H1 (cell line): ENCODE data around the gene ANKRD61. TPM values are rescaled to one million over a fixed set of nuclear protein-coding genes. Genes with fewer than 3 reads are reported as not detected.

Experiments used
- CTCF ChIA-PET: fragments of 300-600 bp; sonication (Branson Sonifier 250); formaldehyde crosslinking; loops from one replicate; lab custom pipeline; 2021; ENCODE audit not compliant: partially characterized antibody; lab: Charles Lee
- POLR2A ChIA-PET: fragments of 300-600 bp; sonication (Branson Sonifier 250); formaldehyde crosslinking; loops from one replicate; lab custom pipeline; 2021; ENCODE audit warnings: inconsistent platforms; ENCODE audit not compliant: partially characterized antibody; lab: Charles Lee
- DNase-seq, 2 experiments: peaks; one replicate each; pipeline versions ENCODE4 v3.0.0 to v3.0.0-alpha.2; 2010 to 2022; ENCODE audit warnings: low spot score in 2 of 2, low read depth in 1 of 2, mixed read lengths in 1 of 2
- FAIRE-seq: peaks from 2 replicates; lab custom pipeline; 2011; peaks lifted over from hg19 to GRCh38; lab: Jason Lieb, UNC
- H2AFZ ChIP-seq: 2 replicates; pipeline ENCODE4 v1.8.1; 2012; ENCODE audit warnings: low read length, inconsistent platforms
- H2AK5ac ChIP-seq: 2 replicates; pipeline ENCODE4 v1.6.1; 2013; ENCODE audit warnings: low read depth, low read length
- H2BK120ac ChIP-seq: replicated peaks from 2 replicates; pipeline ENCODE3; 2013; ENCODE audit warnings: low read depth, low read length, inconsistent platforms
- H2BK12ac ChIP-seq: 2 replicates; pipeline ENCODE4 v1.6.1; 2013; ENCODE audit warnings: low read depth, low read length
- H2BK15ac ChIP-seq: 2 replicates; pipeline ENCODE4 v1.6.1; 2013; ENCODE audit warnings: low read length
- H2BK20ac ChIP-seq: 2 replicates; pipeline ENCODE4 v1.6.1; 2013; ENCODE audit warnings: low read length
- H2BK5ac ChIP-seq: 2 replicates; pipeline ENCODE4 v1.6.1; 2013; ENCODE audit warnings: low read depth, low read length
- H3K14ac ChIP-seq: 2 replicates; pipeline ENCODE4 v1.6.1; 2013; ENCODE audit warnings: inconsistent platforms; ENCODE audit not compliant: insufficient read length
- H3K18ac ChIP-seq: 2 replicates; pipeline ENCODE4 v1.6.1; 2013; ENCODE audit warnings: low read length; ENCODE audit errors: extremely low read depth
- H3K23ac ChIP-seq: 2 replicates; pipeline ENCODE4 v1.6.1; 2013; ENCODE audit warnings: inconsistent platforms; ENCODE audit not compliant: insufficient read length
- H3K23me2 ChIP-seq: 2 replicates; pipeline ENCODE4 v1.6.1; 2013; ENCODE audit warnings: low read depth, low read length
- H3K27ac ChIP-seq: 2 replicates; pipeline ENCODE4 v1.6.1; 2011; ENCODE audit warnings: low read depth, low read length, inconsistent platforms
- H3K27me3 ChIP-seq, 4 experiments: replicated peaks in 1 of 4; 1 replicate in 1 of 4; 2 replicates in 3 of 4; pipeline versions ENCODE4 v1.6.1 to v1.8.1; 2011 to 2013; ENCODE audit warnings: low read length in 3 of 4, mild to moderate bottlenecking in 3 of 4, inconsistent platforms in 2 of 4, mixed read lengths in 2 of 4, moderate library complexity in 1 of 4; ENCODE audit not compliant: control insufficient read depth in 3 of 4, insufficient read depth in 3 of 4; ENCODE audit errors: extremely low read depth in 1 of 4
- H3K36me3 ChIP-seq, 4 experiments: 2 replicates each; pipeline versions ENCODE4 v1.6.1 to v1.8.1; 2011 to 2013; ENCODE audit warnings: mild to moderate bottlenecking in 4 of 4, low read length in 3 of 4, moderate library complexity in 2 of 4, control low read depth in 1 of 4, inconsistent platforms in 1 of 4; ENCODE audit not compliant: insufficient read depth in 4 of 4, control insufficient read depth in 2 of 4
- H3K4ac ChIP-seq: replicated peaks from 2 replicates; pipeline ENCODE3; 2013; ENCODE audit warnings: low read length, low read depth, mixed read lengths, inconsistent platforms; ENCODE audit not compliant: insufficient read length
- H3K4me1 ChIP-seq, 4 experiments: replicated peaks in 1 of 4; 1 replicate in 1 of 4; 2 replicates in 3 of 4; pipeline versions ENCODE4 v1.6.1 to v1.8.1; 2011 to 2013; ENCODE audit warnings: low read length in 3 of 4, inconsistent platforms in 2 of 4, mixed read lengths in 1 of 4; ENCODE audit not compliant: insufficient read depth in 4 of 4, control insufficient read depth in 3 of 4
- H3K4me2 ChIP-seq, 2 experiments: 2 replicates each; pipeline versions ENCODE4 v1.6.1 to v1.8.1; 2011 to 2013; ENCODE audit warnings: low read depth in 2 of 2, low read length in 2 of 2, control low read depth in 1 of 2, inconsistent platforms in 1 of 2, mild to moderate bottlenecking in 1 of 2; ENCODE audit not compliant: insufficient read depth in 1 of 2
- H3K4me3 ChIP-seq, 4 experiments: fragments of 200-600, 300-600 bp in 1 of 4; sonication (generic), shearing (Covaris generic), sonication (Bioruptor Twin) in 1 of 4; 2 replicates each; pipeline versions ENCODE4 v1.5.1 to v1.8.1; 2011 to 2016; ENCODE audit warnings: low read length in 4 of 4, low read depth in 3 of 4, control low read depth in 2 of 4, inconsistent platforms in 2 of 4, mild to moderate bottlenecking in 2 of 4, mixed read lengths in 1 of 4, moderate library complexity in 1 of 4; ENCODE audit not compliant: insufficient read depth in 2 of 4; ENCODE audit errors: extremely low read depth in 1 of 4
- H3K56ac ChIP-seq: replicated peaks from 2 replicates; pipeline ENCODE3; 2013; ENCODE audit warnings: low read depth, mild to moderate bottlenecking, mixed read lengths, low read length, inconsistent platforms; ENCODE audit not compliant: insufficient read length
- H3K79me1 ChIP-seq: 2 replicates; pipeline ENCODE4 v1.6.1; 2013; ENCODE audit warnings: low read depth, low read length, control low read depth
- H3K79me2 ChIP-seq, 2 experiments: 2 replicates each; pipeline versions ENCODE4 v1.6.1 to v1.8.1; 2012 to 2013; ENCODE audit warnings: low read length in 2 of 2, mild to moderate bottlenecking in 2 of 2, inconsistent platforms in 1 of 2; ENCODE audit not compliant: insufficient read depth in 2 of 2, control insufficient read depth in 1 of 2
- H3K9ac ChIP-seq, 4 experiments: replicated peaks in 1 of 4; 1 replicate in 1 of 4; 2 replicates in 3 of 4; pipeline versions ENCODE4 v1.6.1 to v1.8.1; 2011 to 2013; ENCODE audit warnings: low read depth in 3 of 4, low read length in 3 of 4, control low read depth in 2 of 4, mild to moderate bottlenecking in 2 of 4, moderate library complexity in 2 of 4, inconsistent platforms in 1 of 4; ENCODE audit errors: extremely low read depth in 1 of 4
- H3K9me3 ChIP-seq, 2 experiments: 2 replicates each; pipeline versions ENCODE4 v1.6.1 to v1.8.1; 2012 to 2013; ENCODE audit warnings: mild to moderate bottlenecking in 2 of 2, moderate library complexity in 2 of 2, control low read depth in 1 of 2, inconsistent platforms in 1 of 2, low read depth in 1 of 2, low read length in 1 of 2, mixed read lengths in 1 of 2; ENCODE audit not compliant: insufficient read depth in 2 of 2
- H4K20me1 ChIP-seq, 2 experiments: replicated peaks in 1 of 2; 2 replicates each; pipeline versions ENCODE3 to v1.8.1; 2011 to 2013; ENCODE audit warnings: inconsistent platforms in 2 of 2, low read length in 2 of 2, mild to moderate bottlenecking in 1 of 2; ENCODE audit not compliant: insufficient read depth in 2 of 2, control insufficient read depth in 1 of 2
- H4K5ac ChIP-seq: 2 replicates; pipeline ENCODE4 v1.6.1; 2013; ENCODE audit warnings: low read length, low read depth, mixed read lengths, inconsistent platforms; ENCODE audit not compliant: insufficient read length
- H4K8ac ChIP-seq: 2 replicates; pipeline ENCODE4 v1.8.0; 2013; ENCODE audit warnings: mild to moderate bottlenecking, moderate library complexity, low read length, inconsistent platforms; ENCODE audit not compliant: insufficient read depth; ENCODE audit errors: extremely low read depth
- H4K91ac ChIP-seq: replicated peaks from 2 replicates; pipeline ENCODE3; 2013; ENCODE audit warnings: low read length, mixed read lengths, inconsistent platforms; ENCODE audit not compliant: insufficient read length
- CTCF ChIP-seq, 3 experiments: IDR thresholded peaks; 1 replicate in 2 of 3; 2 replicates in 1 of 3; pipeline versions ENCODE4 v1.5.1 to v1.6.1; 2011; ENCODE audit warnings: low read length in 3 of 3, mild to moderate bottlenecking in 3 of 3, inconsistent platforms in 2 of 3, low read depth in 1 of 3, moderate library complexity in 1 of 3; ENCODE audit not compliant: insufficient read depth in 1 of 3; ENCODE audit errors: control extremely low read depth in 1 of 3
- HDAC6 ChIP-seq: IDR thresholded peaks from one replicate; pipeline ENCODE4 v1.7.1; 2012; ENCODE audit warnings: low read depth, mild to moderate bottlenecking, inconsistent platforms, low read length, moderate library complexity
- RAD21 ChIP-seq, 2 experiments: IDR thresholded peaks in 1 of 2; conservative IDR thresholded peaks in 1 of 2; 2 replicates each; pipeline ENCODE4 v1.6.1; 2011; ENCODE audit warnings: low read depth in 2 of 2, low read length in 2 of 2, improper control_type of control experiment in 1 of 2, inconsistent platforms in 1 of 2, mild to moderate bottlenecking in 1 of 2, moderate library complexity in 1 of 2
- WGBS, 2 experiments: shearing (Covaris generic) in 1 of 2; methylation state at CpG; one replicate each; pipeline versions ENCODE4 v1.1.6 to v1.1.7; 2013 to 2015; ENCODE audit warnings: low lambda C conversion rate in 2 of 2, mixed read lengths in 2 of 2, inconsistent platforms in 1 of 2, low coverage in 1 of 2, missing lambda C conversion rate in 1 of 2; ENCODE audit not compliant: insufficient replicate concordance in 2 of 2, insufficient coverage in 1 of 2, insufficient read length in 1 of 2; ENCODE audit errors: extremely low coverage in 1 of 2, missing lambda C conversion rate in 1 of 2; 5-methylcytosine and 5-hydroxymethylcytosine counted together
- polyA plus RNA-seq, 7 experiments: library from polyadenylated mRNA; depleted of rRNA in 3 of 7; stranded (reverse) in 5 of 7; unstranded in 2 of 7; fragments of >200 nt in 5 of 7; fragments of 200-250 nt in 2 of 7; gene quantifications; 1 replicate in 5 of 7; 2 replicates in 1 of 7; 4 replicates in 1 of 7; pipeline versions ENCODE4 v1.2.1 to v1.2.3, GENCODE V29; 2011 to 2013; ENCODE audit warnings: missing spikeins in 2 of 7, mixed read lengths in 2 of 7
- total RNA-seq: library from RNA; stranded (reverse); fragmentation: NEBNext Ultra II Directional; extraction: Animal tissue kit (Norgen Biotek cat#: 25700); gene quantifications from 2 replicates; pipeline ENCODE4 v1.2.1, GENCODE V29; 2021

The ANKRD61 gene
- total and polyA plus RNA-seq, 2 of the 8 experiments (the other 6 are each of a cell fraction or from before 2014, with no cell fraction given) = 0.23 to 0.32 TPM

GRCh38 chr7:5997210-5997808, 33.9 kb upstream of the ANKRD61 start:
- H4K91ac ChIP-seq = no peak overlapping the region
- no peaks in the 10 kb centered on the region for H3K79me2 ChIP-seq
- H2BK15ac ChIP-seq = no peak overlapping the region
- H2BK5ac ChIP-seq = no peak overlapping the region
- H3K9me3 ChIP-seq = no peaks in the 10 kb centered on the region
- FAIRE-seq (no peak), DNase-seq (no peak)
- 73% methylated on average over 10 of the region's 10 CpGs; no CpG with 5 or more reads in 1 of the 2 experiments for WGBS, 2 experiments
- H3K4me3 ChIP-seq = no peak overlapping the region
- H3K56ac ChIP-seq = no peak overlapping the region
- H2BK20ac ChIP-seq = no peak overlapping the region
- H2BK12ac ChIP-seq = no peak overlapping the region
- H2AFZ ChIP-seq = no peak overlapping the region
- CTCF ChIA-PET = interaction anchor here (0.6 to 3.1 kb wide), 19 partner anchors 8 to 440 kb away, joined by 3 to 15 read pairs (median 4); partner anchors contain the start of genes AIMP2 and PMS2
- no peaks in the 10 kb centered on the region for H3K27me3 ChIP-seq
- no peak overlapping the region for H3K27ac ChIP-seq
- no peak overlapping the region for H4K5ac ChIP-seq
- H3K23me2 ChIP-seq = no peaks in the 10 kb centered on the region
- H4K20me1 ChIP-seq = no peaks in the 10 kb centered on the region
- H3K23ac ChIP-seq = no peak overlapping the region
- peaks cover 3 to 44% (median 24%) of the 10 kb centered on the region in 4 experiments for H3K36me3 ChIP-seq
- no peak overlapping the region for H2BK120ac ChIP-seq
- no peak overlapping the region for H3K9ac ChIP-seq
- no peak overlapping the region for H4K8ac ChIP-seq
- no peak overlapping the region for H3K4me2 ChIP-seq
- no peaks in the 10 kb centered on the region for H3K79me1 ChIP-seq
- POLR2A ChIA-PET = interaction anchor here (0.5 to 2.5 kb wide), 7 partner anchors 11 to 344 kb away, joined by 3 to 12 read pairs (median 3); partner anchors contain the start of genes AIMP2 and PMS2
- no peak overlapping the region for H3K4ac ChIP-seq
- no peak overlapping the region for H3K18ac ChIP-seq
- H2AK5ac ChIP-seq = no peak overlapping the region
- no peaks in the 10 kb centered on the region for H3K4me1 ChIP-seq
- no peak overlapping the region for H3K14ac ChIP-seq
- TF ChIP-seq HDAC6 = no peak
- TF ChIP-seq CTCF (IDR thresholded peaks at IDR 0.05; ENCODE audit: control extremely low read depth in 1 of 3, insufficient read depth in 1 of 3, low read depth in 1 of 3, low read length in 3 of 3) = peak; percentile 9 to 42 (median 30); a peak in 3 of 4 replicates
- peak; percentile 60 to 61 for TF ChIP-seq RAD21 (IDR thresholded peaks at IDR 0.05 in 1 of 2, conservative IDR thresholded peaks at IDR 0.05 in 1 of 2; ENCODE audit: low read depth in 2 of 2, low read length in 2 of 2)
